ENCODE results near the gene CITED2.
"Not testable (repeated sequence)": the region's sequence is repeated elsewhere in the genome, so short reads cannot be mapped to it uniquely, and the experiment has no call there.

CITED2 gene, protein sequence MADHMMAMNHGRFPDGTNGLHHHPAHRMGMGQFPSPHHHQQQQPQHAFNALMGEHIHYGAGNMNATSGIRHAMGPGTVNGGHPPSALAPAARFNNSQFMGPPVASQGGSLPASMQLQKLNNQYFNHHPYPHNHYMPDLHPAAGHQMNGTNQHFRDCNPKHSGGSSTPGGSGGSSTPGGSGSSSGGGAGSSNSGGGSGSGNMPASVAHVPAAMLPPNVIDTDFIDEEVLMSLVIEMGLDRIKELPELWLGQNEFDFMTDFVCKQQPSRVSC

DNA sequence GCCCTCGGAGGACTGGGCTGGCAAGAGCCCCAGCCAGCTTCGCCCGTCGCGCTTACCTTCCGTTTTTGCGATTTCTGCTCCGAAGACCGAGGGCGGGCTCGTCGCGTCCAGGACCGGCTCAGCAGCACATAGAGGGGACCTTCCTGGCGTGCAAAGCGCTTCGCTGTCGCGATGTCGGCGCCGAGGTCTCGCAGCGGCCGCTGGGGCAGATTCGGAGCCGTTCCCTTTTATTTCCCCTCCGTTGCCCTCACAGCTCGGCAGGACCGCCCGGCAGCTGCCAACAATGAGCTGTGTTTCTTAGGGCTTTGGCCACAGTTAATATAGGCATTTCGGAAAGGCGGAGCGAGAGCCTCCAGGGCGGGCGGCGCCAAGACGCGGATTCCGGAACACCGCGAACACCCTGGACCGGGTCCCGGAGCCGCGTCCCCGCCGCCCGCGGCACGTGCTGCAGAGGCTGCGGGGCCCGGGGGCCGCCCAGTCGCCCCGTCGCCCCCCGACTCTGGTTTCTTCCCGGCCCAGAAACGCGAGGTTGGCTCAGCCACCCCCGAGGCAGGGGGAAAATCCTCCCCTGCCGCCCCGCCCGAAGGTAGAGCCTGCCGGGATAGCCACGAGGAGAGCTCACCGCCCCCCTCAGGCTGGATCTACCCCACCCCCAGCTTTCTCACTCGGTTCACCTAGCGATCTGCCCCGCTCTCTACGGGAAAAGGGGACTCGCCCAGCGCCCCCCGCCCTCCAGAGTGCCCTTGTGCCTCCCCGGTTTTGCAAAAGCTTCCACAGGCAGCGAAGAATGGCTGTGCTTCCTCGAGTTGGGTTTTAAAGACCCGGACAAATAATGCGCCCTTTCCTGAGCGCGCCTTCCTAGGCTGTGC lies at the start of gene CITED2:
TSS of gene CITED2 (minus strand) at position 292 of the 869 bp plus-strand sequence. CDS start 704 bp downstream, outside the sequence.
- peak; percentile 85 to 88 for DNase-seq (ENCODE audit: low read depth in 2 of 2)

DNA sequence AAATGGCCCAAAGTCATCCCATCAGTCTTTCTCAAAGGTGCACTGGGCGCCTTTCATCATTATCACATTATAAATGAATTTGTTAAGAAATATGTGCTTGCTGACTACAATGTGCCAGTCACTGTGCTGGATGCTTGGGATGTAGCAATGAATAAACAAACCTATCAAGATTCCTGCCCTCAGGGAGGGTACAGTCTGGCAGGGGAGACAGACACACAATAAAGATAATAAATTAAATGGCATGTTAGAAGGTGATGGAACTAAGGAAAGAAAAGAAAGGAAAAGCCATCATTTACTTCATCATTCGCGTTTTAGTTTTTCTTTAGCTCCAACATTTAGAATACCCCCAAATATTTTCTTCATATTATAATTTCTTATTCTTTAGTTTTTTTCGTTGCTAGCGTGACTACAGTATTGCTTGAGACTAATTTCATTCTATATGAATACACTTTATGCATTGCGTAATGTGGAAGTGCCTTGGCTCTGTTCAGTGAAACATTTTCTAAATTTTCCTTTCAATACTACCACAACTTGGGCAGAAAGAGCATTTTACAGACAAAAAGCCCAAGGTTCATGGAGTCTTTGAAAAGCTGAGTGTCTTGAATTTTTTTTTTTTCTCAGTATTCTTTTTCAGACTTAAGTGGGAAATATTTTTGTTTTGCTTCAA lies 48.7 kb upstream of the CITED2 start:
- DNase-seq (ENCODE audit: low read depth in 2 of 2): no peak

DNA sequence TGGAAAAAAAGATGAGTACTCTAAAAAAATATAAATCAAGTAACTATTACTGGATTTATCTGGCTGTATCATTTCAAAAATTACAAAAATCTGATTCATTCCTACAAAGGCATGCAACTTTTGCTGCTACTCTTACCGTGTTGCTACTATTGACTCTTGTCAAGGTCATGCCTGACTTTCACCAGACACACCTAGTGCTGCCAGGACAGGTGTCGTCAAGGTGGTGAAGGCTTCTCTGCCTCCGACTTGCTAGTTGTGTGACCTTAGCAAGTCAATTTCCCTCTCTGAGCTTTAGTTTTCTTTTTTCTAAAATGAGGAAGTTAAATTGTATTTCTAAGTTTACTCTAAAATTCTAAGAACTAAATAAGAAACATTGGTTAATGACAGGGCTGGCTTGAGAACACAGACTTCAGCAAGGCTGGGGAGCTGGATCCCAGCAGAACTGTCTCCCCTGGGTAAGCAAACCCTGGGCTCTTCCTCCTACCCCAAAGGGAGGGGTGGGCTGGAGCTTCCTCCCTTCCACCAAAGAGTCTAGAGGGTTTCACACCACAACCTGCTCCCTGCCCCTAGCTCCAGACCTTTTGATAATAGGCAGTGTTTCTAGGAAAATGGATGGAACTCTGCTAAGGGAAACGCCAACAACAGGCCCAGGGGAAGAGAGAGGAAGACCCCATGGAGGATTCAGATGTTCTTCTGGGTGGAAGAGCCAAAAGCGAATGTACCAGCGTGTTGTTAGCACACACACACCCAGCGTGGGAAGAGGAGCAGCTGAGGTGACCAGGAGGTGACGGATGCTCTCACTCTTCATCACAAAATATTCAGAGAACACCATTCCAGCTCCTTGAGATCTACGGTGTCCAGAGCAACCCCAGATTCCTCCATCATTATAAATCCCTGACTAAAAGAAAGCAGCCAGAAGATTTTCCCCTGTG lies 47.9 kb upstream of the CITED2 start:
- DNase-seq (ENCODE audit: low read depth in 2 of 2): no peak

DNA sequence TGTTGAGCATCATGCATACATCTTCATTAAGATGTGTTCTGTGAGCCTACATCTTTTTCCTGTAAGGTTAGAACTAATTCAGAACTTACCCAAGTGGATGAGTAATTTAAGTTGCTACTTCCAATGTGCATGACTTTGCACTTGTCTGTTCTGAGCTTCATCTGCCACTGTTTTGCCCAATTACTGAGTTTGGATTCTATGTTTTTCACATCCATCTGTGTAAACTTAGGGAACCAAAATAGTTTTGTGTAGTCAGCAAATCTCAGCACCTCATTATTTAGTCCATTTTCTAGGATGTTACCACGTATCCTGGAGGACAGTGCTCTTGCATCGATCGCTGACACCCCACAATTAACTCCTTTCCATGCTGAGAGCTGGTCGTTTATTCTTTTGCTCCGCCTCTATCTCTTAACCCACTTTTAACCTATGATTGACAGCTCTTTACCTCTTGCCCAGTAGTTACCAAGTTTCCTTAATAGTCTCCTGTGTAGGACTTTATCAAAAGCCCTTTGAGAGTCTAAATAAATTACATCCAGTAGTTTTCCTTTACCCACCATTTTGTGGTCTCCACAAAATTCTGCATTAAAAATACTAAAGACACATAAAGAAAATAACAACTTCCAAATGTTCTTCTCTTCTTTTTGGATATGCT lies 44.2 kb upstream of the CITED2 start:
- DNase-seq (ENCODE audit: low read depth in 2 of 2): no peak

DNA sequence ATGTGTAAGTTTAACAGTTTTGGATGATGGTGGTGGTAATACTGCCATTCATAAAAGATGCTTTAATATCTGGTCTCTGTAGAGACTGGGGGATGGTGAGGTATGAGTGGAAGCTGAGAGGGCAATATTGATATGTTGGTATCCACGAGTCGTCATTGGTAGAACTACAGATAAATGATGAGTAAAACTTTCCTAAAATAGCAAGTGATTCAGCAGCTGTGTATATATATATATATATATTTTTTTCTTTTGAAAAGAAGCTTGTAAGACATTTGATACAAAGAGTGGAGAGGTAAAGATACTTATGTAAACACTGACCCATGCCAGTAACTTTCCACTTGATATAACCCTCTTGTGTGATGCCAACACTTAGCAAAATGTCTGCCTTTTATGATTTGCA lies 41.7 kb upstream of the CITED2 start:
- no peak for DNase-seq (ENCODE audit: low read depth in 2 of 2)

DNA sequence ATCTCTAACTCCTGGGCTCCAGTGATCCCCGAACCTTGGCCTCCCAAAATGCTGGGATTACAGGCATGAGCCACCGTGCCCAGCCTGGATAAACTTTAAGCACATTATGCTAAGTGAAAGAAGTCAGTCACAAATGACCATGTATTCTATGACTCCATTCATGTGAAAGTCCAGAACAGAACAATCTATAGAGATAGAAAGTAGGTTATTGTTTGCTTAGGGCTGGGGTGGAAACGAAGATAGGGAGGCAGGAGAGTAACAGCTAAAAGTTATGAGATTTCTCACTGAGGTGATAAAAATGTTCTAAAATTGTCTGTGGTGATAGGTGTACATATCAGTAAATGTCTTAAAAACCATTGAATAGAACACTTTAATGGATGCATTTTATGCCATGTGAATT lies 40.9 kb upstream of the CITED2 start:
- no peak for DNase-seq (ENCODE audit: low read depth in 2 of 2)

DNA sequence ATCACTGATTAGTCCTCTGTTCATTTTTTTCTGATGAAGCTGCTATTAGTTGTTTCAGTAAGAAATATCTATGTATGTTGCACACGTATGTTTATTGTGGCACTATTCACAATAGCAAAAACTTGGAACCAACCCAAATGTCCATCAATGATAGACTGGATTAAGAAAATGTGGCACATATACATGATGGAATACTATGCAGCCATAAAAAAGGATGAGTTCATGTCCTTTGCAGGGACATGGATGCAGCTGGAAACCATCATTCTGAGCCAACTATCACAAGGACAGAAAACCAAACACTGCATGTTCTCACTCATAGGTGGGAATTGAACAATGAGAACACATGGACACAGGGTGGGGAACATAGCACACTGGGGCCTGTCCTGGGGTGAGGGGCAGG lies 37.7 kb upstream of the CITED2 start:
- not testable (repeated sequence) for DNase-seq (ENCODE audit: low read depth in 2 of 2)

DNA sequence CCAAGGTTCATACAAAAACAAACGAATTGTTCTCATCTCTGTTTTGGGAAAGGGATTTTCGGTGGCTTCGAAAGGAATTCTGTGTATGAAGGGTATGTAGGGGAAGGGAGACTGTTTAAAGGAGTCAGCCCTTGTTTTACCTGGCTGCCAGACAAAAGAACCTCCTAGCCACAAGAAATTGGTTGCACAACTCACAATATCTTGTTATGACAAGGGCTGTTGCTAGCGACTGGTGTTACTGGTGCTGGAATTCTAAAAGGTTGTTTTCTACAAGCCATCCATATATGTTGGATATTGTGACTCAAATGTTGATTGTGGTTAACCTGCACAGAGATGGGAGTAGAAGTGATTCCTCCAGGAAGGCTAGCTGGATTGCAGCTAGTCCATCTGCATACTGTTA lies 34.6 kb upstream of the CITED2 start:
- DNase-seq (ENCODE audit: low read depth in 2 of 2): no peak

DNA sequence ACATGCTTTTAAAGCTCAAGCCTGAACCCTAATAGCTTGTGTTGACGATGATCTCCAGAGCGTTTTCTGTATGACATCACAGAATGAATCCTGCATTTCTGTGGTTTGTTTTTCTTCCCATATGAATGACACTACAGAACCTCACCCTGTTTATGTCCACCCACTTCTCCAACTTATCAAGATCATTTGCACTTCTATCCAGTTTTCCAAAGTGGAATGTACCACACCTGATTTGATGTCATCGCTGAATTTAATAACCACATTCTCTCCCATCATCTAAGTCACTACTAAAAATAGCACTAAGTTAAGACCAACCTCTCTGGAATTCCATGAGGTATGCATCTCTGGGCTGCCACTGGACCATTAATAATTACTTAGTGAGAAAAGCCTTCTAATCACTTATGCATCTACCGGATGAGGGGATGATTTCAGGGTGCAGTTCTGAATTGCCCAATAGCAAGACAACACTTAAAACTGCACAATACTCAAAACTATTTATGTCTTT lies 33.3 kb upstream of the CITED2 start:
- DNase-seq (ENCODE audit: low read depth in 2 of 2): no peak

DNA sequence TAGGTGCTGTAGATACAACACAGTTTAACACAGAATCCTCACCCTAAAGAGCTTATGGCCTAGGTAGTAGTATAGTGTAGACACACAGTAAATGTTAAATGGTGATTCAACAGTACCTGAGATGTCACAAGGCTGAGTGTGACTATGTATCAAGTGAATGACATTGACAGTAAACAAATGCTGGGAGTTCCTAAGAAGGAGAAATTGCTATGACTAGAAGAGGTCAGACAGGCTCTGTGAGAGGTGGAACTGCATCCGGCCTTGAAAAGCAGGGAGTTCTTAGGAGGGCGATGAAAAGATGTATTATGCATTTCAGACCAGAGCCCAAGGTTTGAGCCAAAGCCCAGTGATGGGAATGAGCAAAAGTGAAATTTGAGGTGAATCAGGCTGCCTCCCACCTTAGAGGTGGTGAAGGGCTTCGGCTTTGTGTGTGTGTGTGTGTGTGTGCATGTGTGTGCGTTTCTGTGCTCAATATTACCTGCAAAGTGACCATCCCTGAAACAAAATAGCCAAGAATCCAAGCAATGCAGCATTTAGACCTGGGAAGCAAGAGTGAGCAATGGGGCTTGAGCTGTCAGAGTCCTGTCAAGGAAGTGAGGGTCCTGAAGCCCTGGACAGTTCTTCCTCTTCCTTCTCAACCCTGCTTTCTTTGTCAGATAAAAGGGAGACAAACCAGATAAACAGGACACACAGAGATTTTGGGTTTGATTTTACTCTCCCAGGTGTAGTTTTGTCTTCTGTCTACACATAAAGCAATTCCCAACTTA lies 32.3 kb upstream of the CITED2 start:
- DNase-seq (ENCODE audit: low read depth in 2 of 2): no peak

DNA sequence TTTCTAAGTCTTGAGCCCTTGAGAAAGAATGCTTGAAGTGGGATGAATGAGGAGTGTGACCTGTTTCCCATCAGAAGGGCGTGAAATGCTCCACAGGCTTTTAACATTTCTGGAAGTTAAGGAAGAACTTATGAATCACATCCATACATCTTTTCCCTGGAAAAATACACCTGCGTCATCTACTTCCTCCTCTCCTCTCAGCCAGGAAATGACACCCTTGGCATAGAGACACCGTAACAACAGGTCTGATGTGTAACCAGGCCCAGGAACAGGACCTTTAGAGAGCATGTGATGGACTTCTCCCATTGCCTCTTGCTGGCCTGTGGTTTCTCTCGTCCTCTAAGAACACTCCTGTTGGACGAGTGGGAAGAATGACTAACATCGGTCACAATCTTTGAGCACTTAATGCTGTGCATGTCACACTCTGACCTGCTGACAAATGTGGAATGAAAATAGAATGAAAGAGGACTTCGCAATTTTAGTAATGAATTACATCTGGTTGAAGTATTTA lies 28.5 kb upstream of the CITED2 start:
- DNase-seq (ENCODE audit: low read depth in 2 of 2): no peak

DNA sequence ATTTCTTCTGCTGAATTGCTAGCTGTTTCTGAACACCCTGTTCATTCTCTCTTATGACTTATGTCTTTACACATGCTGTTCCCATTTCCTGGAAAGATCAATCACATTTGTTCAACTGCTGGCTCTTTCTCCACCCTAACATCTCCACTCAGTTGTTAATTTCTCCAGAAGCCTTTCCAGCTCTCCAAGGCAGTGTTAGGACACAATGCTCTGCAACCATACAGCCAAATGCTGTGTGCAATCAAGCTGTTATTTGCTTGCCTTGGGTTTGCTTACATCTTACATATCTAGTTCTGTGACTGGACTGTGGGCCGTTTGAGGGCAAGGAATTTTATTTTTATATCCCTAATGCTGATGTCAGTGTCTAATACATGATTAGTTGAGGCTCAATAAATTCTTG lies 24.2 kb upstream of the CITED2 start:
- DNase-seq (ENCODE audit: low read depth in 2 of 2): no peak

DNA sequence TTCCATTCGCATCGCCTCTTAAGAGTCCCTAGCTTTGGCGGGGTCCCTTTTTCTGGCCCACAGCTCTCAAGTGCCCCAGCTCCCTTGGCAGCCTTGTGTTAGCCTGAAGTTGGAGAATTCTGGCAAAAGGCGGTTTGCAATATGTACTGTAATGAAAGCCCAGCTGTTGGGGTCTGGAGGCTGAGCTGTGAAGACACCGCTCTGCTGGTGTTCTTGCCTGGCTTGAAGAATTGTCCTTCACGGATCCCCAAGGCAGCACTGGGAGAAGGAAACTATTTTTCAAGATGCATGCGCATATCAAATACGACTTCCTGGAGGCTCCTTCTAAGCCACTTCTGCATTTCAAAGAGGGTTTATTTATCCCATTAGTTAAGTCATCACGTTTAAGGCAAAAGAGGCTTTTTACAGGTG lies 21.4 kb upstream of the CITED2 start:
- DNase-seq (ENCODE audit: low read depth in 2 of 2): no peak

DNA sequence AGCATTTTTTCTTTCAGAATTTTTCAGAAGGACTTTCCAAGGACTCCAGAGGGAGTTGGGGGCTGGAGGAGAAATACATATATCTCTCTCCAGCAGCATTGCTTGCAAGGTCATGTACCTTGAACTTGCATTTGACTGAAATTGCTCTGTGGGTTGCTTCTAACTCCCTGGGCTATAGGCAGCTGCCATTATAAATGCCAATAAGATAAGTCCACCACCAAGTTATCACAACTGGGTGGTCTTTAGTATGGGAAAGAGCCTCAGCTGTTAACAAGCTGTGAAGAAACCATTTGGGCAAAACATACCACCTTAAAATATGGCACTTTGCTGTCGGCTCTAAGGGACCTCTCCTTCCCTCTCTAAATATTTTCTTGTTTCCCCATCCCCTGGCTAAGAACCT lies 20.9 kb upstream of the CITED2 start:
- DNase-seq (ENCODE audit: low read depth in 2 of 2): no peak

DNA sequence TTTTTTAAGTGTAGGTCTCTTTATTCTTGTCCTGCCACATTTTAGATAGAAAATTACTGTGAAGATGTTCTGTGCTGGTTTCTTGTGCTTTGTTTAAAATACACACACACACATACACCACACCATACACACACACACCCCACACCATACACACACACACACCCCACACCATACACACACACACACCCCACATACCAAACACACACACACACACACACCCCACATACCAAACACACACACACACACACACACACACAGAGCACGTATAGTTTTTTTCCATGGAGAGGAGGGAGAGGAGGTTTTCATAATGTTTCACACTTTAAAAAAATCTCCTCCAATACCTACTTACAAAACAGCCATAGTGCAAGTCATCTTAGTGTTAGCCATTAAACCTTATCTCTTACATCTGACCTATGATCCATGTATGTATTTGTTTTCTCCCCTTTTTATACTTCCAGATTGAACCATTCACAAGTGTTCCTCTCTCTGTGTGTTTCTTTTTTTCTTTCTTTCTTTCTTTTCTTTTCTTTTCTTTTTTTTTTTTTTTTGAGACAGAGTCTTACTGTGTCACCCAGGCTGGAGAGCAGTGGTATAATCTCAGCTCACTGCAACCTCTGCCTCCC lies 19.7 kb upstream of the CITED2 start:
- no peak for DNase-seq (ENCODE audit: low read depth in 2 of 2)

DNA sequence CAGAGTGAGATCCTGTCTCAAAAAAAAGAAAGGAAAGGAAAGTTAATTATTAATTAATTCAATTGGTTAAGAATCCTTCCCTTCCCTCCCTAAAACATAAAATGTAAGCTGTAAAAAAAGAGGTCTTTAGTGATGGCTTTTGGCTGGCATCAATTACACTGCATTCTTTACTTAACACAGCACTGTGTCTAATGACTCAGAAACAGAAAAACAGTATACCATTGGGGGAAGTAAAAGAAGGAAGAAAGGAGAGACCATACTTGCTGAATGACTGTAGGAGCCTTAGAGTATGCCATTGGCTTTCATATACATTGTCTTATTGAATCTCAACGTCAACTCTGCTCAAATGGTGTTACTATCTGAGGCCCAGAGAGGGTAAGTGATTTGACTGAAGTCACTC lies 18.3 kb upstream of the CITED2 start:
- DNase-seq (ENCODE audit: low read depth in 2 of 2): no peak

DNA sequence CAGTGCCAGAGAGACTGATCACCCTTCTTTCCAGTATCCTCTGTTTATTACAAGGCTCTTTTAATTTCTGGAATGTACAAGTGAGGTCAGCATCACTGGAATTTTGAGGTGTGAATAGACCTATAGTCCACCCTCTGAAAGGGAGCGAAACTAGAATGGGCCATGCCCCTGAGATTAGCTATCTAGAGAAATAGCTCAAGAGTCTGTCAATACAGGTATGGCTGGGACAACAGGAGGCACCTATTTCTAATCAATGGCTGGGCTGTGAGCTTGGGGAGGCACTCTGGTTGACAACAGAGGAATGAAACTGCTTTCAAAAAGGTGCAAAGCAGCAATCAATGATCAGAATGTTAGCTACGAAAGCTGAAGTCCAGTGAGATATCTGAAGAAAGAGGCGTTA lies 17.3 kb upstream of the CITED2 start:
- DNase-seq (ENCODE audit: low read depth in 2 of 2): no peak

DNA sequence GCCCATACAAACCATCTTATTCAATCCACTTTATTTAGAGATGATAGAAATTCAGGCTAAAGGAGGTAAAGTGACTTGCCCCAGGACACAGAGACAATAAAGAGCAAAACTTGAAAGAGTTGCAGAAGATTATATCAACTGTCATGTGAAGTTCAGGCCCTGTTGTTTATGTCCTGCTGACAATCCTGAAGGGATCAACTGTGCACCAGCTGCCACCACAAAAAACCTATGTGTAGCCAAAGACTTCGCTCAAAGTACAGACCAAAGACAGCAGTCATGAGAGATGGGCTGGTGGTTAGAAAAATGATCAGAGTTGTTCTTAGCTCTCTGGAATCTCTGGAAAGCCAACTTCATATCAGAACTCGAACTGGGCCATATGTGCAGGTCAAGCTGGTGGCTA lies 16.0 kb upstream of the CITED2 start:
- no peak for DNase-seq (ENCODE audit: low read depth in 2 of 2)

DNA sequence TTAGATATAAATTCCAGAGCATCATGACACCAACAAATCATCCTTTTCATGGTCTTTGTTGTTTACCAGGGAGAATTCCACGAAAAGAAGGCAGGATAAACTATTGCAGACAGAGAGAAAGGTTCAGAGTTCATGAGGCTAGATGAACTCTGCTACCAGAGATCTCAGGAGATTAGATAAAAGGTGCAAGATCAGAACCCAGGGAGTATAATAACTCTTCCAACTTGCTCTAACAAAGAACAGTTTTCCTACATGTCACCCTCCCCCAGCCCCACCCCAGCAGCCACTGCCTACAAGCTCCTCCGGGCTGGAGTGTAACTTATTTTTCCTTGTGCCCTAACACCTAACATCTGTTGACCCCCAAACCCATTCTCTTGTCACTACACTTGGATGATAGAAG lies 13.9 kb upstream of the CITED2 start:
- DNase-seq (ENCODE audit: low read depth in 2 of 2): no peak
